Smooth muscle cell (in vitro differentiated cells): ENCODE measurements around the gene RABL3. TPM values are rescaled to one million over a fixed set of nuclear protein-coding genes. Genes with fewer than 3 reads are reported as not detected.

ENCODE experiments used
- DNase-seq: peaks from one replicate; lab custom pipeline; 2025; ENCODE audit not compliant: unreplicated experiment; lab: John Stamatoyannopoulos, UW
- H2AFZ ChIP-seq: fragments of 200-600 bp; sonication (generic); 2 replicates; pipeline ENCODE4 v1.6.0; 2016; ENCODE audit warnings: antibody characterized with exemption, low read depth, mild to moderate bottlenecking
- H3F3A ChIP-seq: fragments of 200-600 bp; sonication (generic); 2 replicates; pipeline ENCODE4 v1.6.0; 2017; ENCODE audit warnings: antibody characterized with exemption, low read depth
- H3K27ac ChIP-seq: fragments of 200-600 bp; sonication (generic); 2 replicates; pipeline ENCODE4 v1.5.1; 2016; ENCODE audit warnings: low read depth, mild to moderate bottlenecking
- H3K27me3 ChIP-seq: fragments of 200-600 bp; sonication (generic); 2 replicates; pipeline ENCODE4 v1.6.1; 2016; ENCODE audit warnings: low read depth, mild to moderate bottlenecking
- H3K36me3 ChIP-seq: fragments of 200-600 bp; sonication (generic); 2 replicates; pipeline ENCODE4 v1.5.1; 2016; ENCODE audit warnings: low read depth
- H3K4me1 ChIP-seq: fragments of 200-600 bp; sonication (generic); 2 replicates; pipeline ENCODE4 v1.5.1; 2016; ENCODE audit warnings: low read depth
- H3K4me2 ChIP-seq: fragments of 200-600 bp; sonication (generic); 2 replicates; pipeline ENCODE4 v1.6.0; 2016; ENCODE audit warnings: mild to moderate bottlenecking
- H3K4me3 ChIP-seq: fragments of 200-600 bp; sonication (generic); 2 replicates; pipeline ENCODE4 v1.5.1; 2016; ENCODE audit warnings: mild to moderate bottlenecking
- H3K79me2 ChIP-seq: fragments of 200-600 bp; sonication (generic); 2 replicates; pipeline ENCODE4 v1.6.0; 2016; ENCODE audit warnings: low read depth, mild to moderate bottlenecking
- H3K9ac ChIP-seq: fragments of 200-600 bp; sonication (generic); 2 replicates; pipeline ENCODE4 v1.6.0; 2016; ENCODE audit warnings: low read depth
- H3K9me3 ChIP-seq: fragments of 200-600 bp; sonication (generic); replicated peaks from 2 replicates; pipeline ENCODE4 v1.5.1; 2016; ENCODE audit warnings: low read depth
- H4K20me1 ChIP-seq: fragments of 200-600 bp; sonication (generic); 2 replicates; pipeline ENCODE4 v1.6.0; 2016; ENCODE audit warnings: low read depth
- WGBS: methylation state at CpG from one replicate; pipeline ENCODE4 v1.1.7; 2016; ENCODE audit warnings: low lambda C conversion rate; 5-methylcytosine and 5-hydroxymethylcytosine counted together
- polyA plus RNA-seq: library from polyadenylated mRNA; unstranded; fragments of >200 nt; fragmentation: Nextera tagmentation; extraction: Ambion mirVana; gene quantifications from 2 replicates; pipeline ENCODE4 v1.2.1, GENCODE V29; 2016
- total RNA-seq: library from RNA; depleted of rRNA; stranded (reverse); fragments of >200 nt; gene quantifications from 2 replicates; pipeline ENCODE4 v1.2.3, GENCODE V29; 2014
- TF ChIP-seq, protein P1 (sequence below): fragments of 200-600 bp; sonication (generic); IDR thresholded peaks from 2 replicates; pipeline ENCODE4 v1.5.1; 2017; ENCODE audit warnings: borderline replicate concordance, mild to moderate bottlenecking, antibody characterized with exemption; ENCODE audit not compliant: insufficient read depth, poor library complexity, severe bottlenecking

RABL3 gene
- total and polyA plus RNA-seq, 2 experiments from 2014 or later = 29.5 to 33.5 TPM

DNA sequence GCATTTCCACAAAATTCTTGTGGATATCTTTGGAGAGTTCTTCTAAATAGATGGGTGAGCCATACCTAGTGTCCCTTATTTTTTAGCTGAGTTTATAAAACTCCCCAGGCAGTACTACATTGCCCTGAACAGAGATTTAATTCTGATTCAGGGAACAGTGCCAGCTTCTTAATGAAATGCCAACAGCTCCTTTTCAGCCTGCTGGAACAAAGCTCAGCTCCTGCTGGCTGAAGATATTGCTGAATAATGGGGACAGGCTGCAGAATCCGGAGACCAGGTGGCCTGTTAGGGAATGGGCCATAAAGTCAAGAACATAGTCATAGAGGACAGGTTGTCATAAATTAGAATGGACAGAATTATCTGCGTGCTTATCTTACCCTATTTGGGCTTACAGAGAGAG is 69.2 kb downstream of the RABL3 start:
- DNase-seq = no peak
- H3K36me3 ChIP-seq = no peaks in the 10 kb centered on the region
- WGBS = 92% methylated on average over 2 of the region's 2 CpGs
- TF ChIP-seq, protein P1, sequence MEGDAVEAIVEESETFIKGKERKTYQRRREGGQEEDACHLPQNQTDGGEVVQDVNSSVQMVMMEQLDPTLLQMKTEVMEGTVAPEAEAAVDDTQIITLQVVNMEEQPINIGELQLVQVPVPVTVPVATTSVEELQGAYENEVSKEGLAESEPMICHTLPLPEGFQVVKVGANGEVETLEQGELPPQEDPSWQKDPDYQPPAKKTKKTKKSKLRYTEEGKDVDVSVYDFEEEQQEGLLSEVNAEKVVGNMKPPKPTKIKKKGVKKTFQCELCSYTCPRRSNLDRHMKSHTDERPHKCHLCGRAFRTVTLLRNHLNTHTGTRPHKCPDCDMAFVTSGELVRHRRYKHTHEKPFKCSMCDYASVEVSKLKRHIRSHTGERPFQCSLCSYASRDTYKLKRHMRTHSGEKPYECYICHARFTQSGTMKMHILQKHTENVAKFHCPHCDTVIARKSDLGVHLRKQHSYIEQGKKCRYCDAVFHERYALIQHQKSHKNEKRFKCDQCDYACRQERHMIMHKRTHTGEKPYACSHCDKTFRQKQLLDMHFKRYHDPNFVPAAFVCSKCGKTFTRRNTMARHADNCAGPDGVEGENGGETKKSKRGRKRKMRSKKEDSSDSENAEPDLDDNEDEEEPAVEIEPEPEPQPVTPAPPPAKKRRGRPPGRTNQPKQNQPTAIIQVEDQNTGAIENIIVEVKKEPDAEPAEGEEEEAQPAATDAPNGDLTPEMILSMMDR = no peak
- no peak overlapping the region for H3K27ac ChIP-seq
- no peaks in the 10 kb centered on the region for H3F3A ChIP-seq
- H3K79me2 ChIP-seq = no peaks in the 10 kb centered on the region
- no peak overlapping the region for H2AFZ ChIP-seq
- H3K4me3 ChIP-seq = no peak overlapping the region
- H3K4me1 ChIP-seq = peaks cover 1% of the 10 kb centered on the region
- no peak overlapping the region for H3K9ac ChIP-seq
- no peaks in the 10 kb centered on the region for H4K20me1 ChIP-seq
- no peaks in the 10 kb centered on the region for H3K27me3 ChIP-seq
- no peaks in the 10 kb centered on the region for H3K9me3 ChIP-seq
- H3K4me2 ChIP-seq = no peak overlapping the region

DNA sequence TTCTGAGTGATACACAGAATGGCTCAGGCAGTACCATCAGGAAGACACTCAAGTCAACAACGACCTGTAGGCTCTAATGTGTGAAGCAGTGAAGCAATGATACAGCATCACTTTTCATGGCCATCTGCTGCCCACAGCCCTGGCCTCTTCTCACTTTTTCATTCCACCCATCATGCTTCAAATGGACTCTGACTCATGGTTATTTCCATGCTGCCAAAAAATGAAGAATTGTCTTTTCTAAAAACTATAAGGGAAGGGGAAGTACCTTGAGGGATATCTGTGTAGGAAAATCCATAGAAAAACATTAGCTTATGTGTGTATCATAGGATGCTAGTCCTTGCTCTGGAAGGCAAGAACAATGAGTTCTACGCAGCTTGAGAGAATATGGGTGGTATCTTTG is 71.7 kb downstream of the RABL3 start:
- H3K9me3 ChIP-seq = no peaks in the 10 kb centered on the region
- no peaks in the 10 kb centered on the region for H4K20me1 ChIP-seq
- no peak overlapping the region for H3K9ac ChIP-seq
- 83% methylated on average over 2 of the region's 2 CpGs for WGBS
- no peak overlapping the region for H3K4me2 ChIP-seq
- H3K4me1 ChIP-seq = no peaks in the 10 kb centered on the region
- H2AFZ ChIP-seq = no peak overlapping the region
- no peak overlapping the region for H3K4me3 ChIP-seq
- H3K27me3 ChIP-seq = no peaks in the 10 kb centered on the region
- no peaks in the 10 kb centered on the region for H3F3A ChIP-seq
- TF ChIP-seq, protein P1 = no peak
- no peak overlapping the region for H3K27ac ChIP-seq
- no peaks in the 10 kb centered on the region for H3K79me2 ChIP-seq
- no peak for DNase-seq
- H3K36me3 ChIP-seq = no peaks in the 10 kb centered on the region

DNA sequence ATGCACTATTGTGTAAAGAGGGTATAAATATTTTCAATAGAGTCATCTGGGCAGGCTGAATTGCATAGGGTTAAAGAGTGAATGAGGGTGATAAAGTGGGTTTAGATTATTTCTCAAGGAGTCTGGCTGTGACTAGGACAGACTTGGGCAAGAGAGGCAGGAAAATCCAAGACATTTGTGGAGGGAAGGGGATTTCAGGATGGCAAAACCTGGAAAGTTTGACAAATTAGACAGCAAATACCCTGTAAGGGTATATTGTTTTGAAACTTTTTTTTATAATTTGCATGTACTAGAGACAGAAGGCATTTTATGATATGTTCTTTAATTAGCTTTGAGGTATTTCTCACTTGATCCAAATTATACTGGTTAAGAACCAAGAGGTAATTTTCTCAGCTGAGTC is 77.4 kb downstream of the RABL3 start:
- Histone ChIP-seq H3K27ac (no peak overlapping the region), H3K9me3 (no peaks in the 10 kb centered on the region), H3K4me3 (no peak overlapping the region), H3K79me2 (no peaks in the 10 kb centered on the region), H3K4me2 (no peak overlapping the region), H3K4me1 (no peaks in the 10 kb centered on the region), H4K20me1 (no peaks in the 10 kb centered on the region), H3K36me3 (no peaks in the 10 kb centered on the region), H2AFZ (no peak overlapping the region), H3F3A (no peaks in the 10 kb centered on the region), H3K9ac (no peak overlapping the region), H3K27me3 (no peaks in the 10 kb centered on the region)
- TF ChIP-seq, protein P1 = no peak
- DNase-seq = no peak

DNA sequence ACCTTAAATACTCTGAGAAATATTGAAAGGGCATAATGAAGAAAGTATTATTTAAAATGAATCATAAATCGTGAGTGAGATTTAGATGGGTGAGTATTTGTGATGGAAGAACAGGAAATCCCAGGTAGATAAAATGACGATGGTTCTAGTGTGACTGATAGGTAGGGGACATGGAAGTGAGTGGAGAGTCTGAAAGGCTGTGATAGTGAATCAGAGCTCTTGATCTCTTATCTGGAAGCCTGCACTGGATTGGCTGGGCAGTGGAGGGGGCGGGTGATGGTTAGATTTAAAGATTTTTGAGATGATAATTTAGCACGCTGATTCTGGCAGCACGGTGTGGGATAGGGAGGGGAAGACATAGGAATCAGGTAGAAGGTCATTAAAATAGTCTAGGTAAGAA is 80.4 kb downstream of the RABL3 start:
- H3K4me3 ChIP-seq = no peak overlapping the region
- H3F3A ChIP-seq = no peaks in the 10 kb centered on the region
- TF ChIP-seq, protein P1 = no peak
- no peaks in the 10 kb centered on the region for H3K27me3 ChIP-seq
- H4K20me1 ChIP-seq = no peaks in the 10 kb centered on the region
- H3K9me3 ChIP-seq = no peaks in the 10 kb centered on the region
- no peak overlapping the region for H3K27ac ChIP-seq
- H3K79me2 ChIP-seq = no peaks in the 10 kb centered on the region
- DNase-seq = no peak
- H2AFZ ChIP-seq = no peak overlapping the region
- 77% methylated on average over 5 of the region's 5 CpGs for WGBS
- no peak overlapping the region for H3K4me2 ChIP-seq
- H3K4me1 ChIP-seq = no peaks in the 10 kb centered on the region
- H3K36me3 ChIP-seq = no peaks in the 10 kb centered on the region
- H3K9ac ChIP-seq = no peak overlapping the region
